SK-N-SH treated with all-trans-retinoic acid at 6 μM for 48 hours (cell line): ENCODE measurements around the gene IGDCC3.

Source experiments
- CSRNP3 ChIP-seq: fragments of 250-450 bp; sonication (Bioruptor Pico); IDR thresholded peaks from 2 replicates; pipeline ENCODE4 v1.5.1; 2021; ENCODE audit warnings: mild to moderate bottlenecking, moderate library complexity
- GLIS3 ChIP-seq: fragments of 250-450 bp; sonication (Bioruptor Pico); IDR thresholded peaks from 2 replicates; pipeline ENCODE4 v1.5.0; 2020; ENCODE audit warnings: mild to moderate bottlenecking, moderate library complexity
- PATZ1 ChIP-seq: fragments of 250-450 bp; sonication (Bioruptor Pico); IDR thresholded peaks from 2 replicates; pipeline ENCODE4 v1.8.0; 2020; ENCODE audit warnings: mild to moderate bottlenecking, moderate library complexity, borderline replicate concordance
- POU6F1 ChIP-seq: fragments of 250-450 bp; sonication (Bioruptor Pico); IDR thresholded peaks from 2 replicates; pipeline ENCODE4 v1.8.0; 2021; ENCODE audit warnings: low read depth, mild to moderate bottlenecking, moderate library complexity, borderline replicate concordance
- SNAI2 ChIP-seq: fragments of 250-450 bp; sonication (Bioruptor Pico); IDR thresholded peaks from 2 replicates; pipeline ENCODE4 v1.5.0; 2020; ENCODE audit warnings: mild to moderate bottlenecking, moderate library complexity

- no peak for TF ChIP-seq SNAI2 (CRISPR knock-in tag)
- TF ChIP-seq POU6F1 (CRISPR knock-in tag), result no peak
- no peak for TF ChIP-seq PATZ1 (CRISPR knock-in tag)
- TF ChIP-seq GLIS3, result no peak
- no peak for TF ChIP-seq CSRNP3
These were observed 90.9 kb downstream of the IGDCC3 start, which contains the start of gene PARP16 for GRCh38 chr15:65286704-65287519.
